Upper lobe of right lung (tissue), 1 donor: ENCODE results near the gene VAV3. TPM values are rescaled to one million over a fixed set of nuclear protein-coding genes. Genes with fewer than 3 reads are reported as not detected.

Experiments used
- ATAC-seq: fragments of 200-7000 bp; cut with Tn5 transposase; one replicate; pipeline ENCODE4 v1.9.1; 2020; ENCODE audit warnings: mild to moderate bottlenecking, moderate library complexity
- DNase-seq: peaks from one replicate; pipeline ENCODE4 v3.0.0-alpha.2; 2020
- H3K27ac ChIP-seq: fragments of 200-600 bp; one replicate; pipeline ENCODE4 v1.8.0; 2022
- H3K27me3 ChIP-seq: fragments of 200-600 bp; one replicate; pipeline ENCODE4 v1.8.0; 2022; ENCODE audit warnings: mild to moderate bottlenecking
- H3K36me3 ChIP-seq: fragments of 200-600 bp; one replicate; pipeline ENCODE4 v1.8.0; 2022
- H3K4me1 ChIP-seq: fragments of 200-600 bp; one replicate; pipeline ENCODE4 v1.8.0; 2022
- H3K4me3 ChIP-seq: fragments of 200-600 bp; one replicate; pipeline ENCODE4 v1.8.0; 2022; ENCODE audit warnings: mild to moderate bottlenecking
- H3K9me3 ChIP-seq: fragments of 200-600 bp; one replicate; pipeline ENCODE4 v1.8.0; 2022
- intact Hi-C: fragments of 100-400 bp; cut with DNase I; formaldehyde crosslinking; loops from one replicate; pipeline ENCODE4 v1.11.0; 2022
- total RNA-seq: library from RNA; stranded (reverse); fragmentation: NEBNext Ultra II Directional; extraction: Animal tissue kit (Norgen Biotek cat#: 25700); gene quantifications from one replicate; pipeline ENCODE4 v1.2.1, GENCODE V29; 2021
- TF ChIP-seq, protein P1 (sequence below): fragments of 200-600 bp; IDR thresholded peaks from one replicate; pipeline ENCODE4 v1.8.0; 2022; ENCODE audit warnings: antibody characterized with exemption
- donor health status: DM: no; HTN: yes; CAD: no; lungs with severe emphysema.

VAV3 gene
- total RNA-seq, 1 donor from 2014 or later, result 8.5 TPM

DNA sequence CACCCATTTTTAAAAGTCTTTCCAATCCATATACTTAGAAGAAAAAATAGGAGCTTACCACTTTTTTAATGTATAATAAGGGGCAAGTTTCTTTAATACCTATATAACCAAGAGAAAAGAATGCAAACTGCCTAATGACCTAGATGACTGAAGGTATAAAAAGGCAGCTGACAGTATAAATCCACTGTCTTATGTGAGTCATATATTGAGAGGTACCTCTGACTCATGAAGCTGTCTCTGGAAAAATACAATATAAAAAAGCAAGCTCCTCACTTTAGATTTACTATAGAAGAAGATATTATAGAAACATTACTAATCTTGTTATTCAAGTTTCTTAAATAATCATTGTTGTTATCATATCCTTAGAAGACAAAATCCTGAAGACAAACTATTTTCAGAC lies 144.2 kb downstream of the VAV3 start:
- Histone ChIP-seq H3K4me1 (no peaks in the 10 kb centered on the region), H3K27ac (no peak overlapping the region), H3K9me3 (no peaks in the 10 kb centered on the region), H3K36me3 (no peaks in the 10 kb centered on the region), H3K4me3 (no peak overlapping the region), H3K27me3 (no peaks in the 10 kb centered on the region)
- no peak for ATAC-seq
- no peak for DNase-seq
- intact Hi-C loops, result no loop called here
- TF ChIP-seq, protein P1, sequence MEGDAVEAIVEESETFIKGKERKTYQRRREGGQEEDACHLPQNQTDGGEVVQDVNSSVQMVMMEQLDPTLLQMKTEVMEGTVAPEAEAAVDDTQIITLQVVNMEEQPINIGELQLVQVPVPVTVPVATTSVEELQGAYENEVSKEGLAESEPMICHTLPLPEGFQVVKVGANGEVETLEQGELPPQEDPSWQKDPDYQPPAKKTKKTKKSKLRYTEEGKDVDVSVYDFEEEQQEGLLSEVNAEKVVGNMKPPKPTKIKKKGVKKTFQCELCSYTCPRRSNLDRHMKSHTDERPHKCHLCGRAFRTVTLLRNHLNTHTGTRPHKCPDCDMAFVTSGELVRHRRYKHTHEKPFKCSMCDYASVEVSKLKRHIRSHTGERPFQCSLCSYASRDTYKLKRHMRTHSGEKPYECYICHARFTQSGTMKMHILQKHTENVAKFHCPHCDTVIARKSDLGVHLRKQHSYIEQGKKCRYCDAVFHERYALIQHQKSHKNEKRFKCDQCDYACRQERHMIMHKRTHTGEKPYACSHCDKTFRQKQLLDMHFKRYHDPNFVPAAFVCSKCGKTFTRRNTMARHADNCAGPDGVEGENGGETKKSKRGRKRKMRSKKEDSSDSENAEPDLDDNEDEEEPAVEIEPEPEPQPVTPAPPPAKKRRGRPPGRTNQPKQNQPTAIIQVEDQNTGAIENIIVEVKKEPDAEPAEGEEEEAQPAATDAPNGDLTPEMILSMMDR, result no peak

- Histone ChIP-seq H3K4me1 (no peaks in the 10 kb centered on the region), H3K27ac (no peak overlapping the region), H3K36me3 (no peaks in the 10 kb centered on the region), H3K9me3 (no peaks in the 10 kb centered on the region), H3K27me3 (no peaks in the 10 kb centered on the region), H3K4me3 (no peak overlapping the region)
- no peak for ATAC-seq
- intact Hi-C loops, result no loop called here
- DNase-seq, result no peak
- TF ChIP-seq, protein P1, result no peak
Observed at GRCh38 chr1:107817935-107818334, 147.0 kb downstream of the VAV3 start.

DNA sequence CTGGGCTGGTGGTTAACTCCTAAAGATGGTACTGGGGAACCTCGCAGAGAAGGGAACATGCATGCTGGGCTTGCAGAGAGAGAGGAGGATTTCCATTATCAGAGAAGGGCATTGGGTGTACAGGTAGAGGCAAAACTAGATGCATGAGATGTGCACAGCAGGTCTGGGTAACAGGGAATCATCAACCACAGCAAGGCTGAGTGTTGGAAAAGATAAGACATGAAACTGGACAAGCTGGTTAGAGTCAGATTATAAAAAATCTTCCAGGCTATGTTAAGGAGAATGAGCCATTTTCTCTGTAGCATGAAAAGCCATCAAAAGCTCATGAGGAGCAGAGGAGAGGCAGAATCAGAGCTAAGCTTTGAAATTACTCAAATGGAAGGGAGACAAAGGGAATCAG lies 147.8 kb downstream of the VAV3 start:
- no peak overlapping the region for H3K4me3 ChIP-seq
- DNase-seq, result no peak
- no peak for ATAC-seq

GRCh38 chr1:107810291-107810951 lies 154.6 kb downstream of the VAV3 start:
- Histone ChIP-seq H3K4me1 (no peaks in the 10 kb centered on the region), H3K27ac (no peak overlapping the region), H3K9me3 (no peaks in the 10 kb centered on the region), H3K4me3 (no peak overlapping the region), H3K27me3 (no peaks in the 10 kb centered on the region), H3K36me3 (no peaks in the 10 kb centered on the region)
- intact Hi-C loops, result no loop called here
- ATAC-seq, result no peak
- no peak for DNase-seq
- TF ChIP-seq, protein P1, result no peak

More for the DNA sequence above, 147.8 kb downstream of the VAV3 start:
- no peaks in the 10 kb centered on the region for H3K9me3 ChIP-seq
- H3K27ac ChIP-seq, result no peak overlapping the region
- H3K4me1 ChIP-seq, result no peaks in the 10 kb centered on the region
- no peaks in the 10 kb centered on the region for H3K36me3 ChIP-seq
- intact Hi-C loops, result no loop called here
- H3K27me3 ChIP-seq, result no peaks in the 10 kb centered on the region
- TF ChIP-seq, protein P1, result no peak

GRCh38 chr1:107807855-107808254 lies 157.1 kb downstream of the VAV3 start:
- ATAC-seq, result no peak
- H3K27ac ChIP-seq, result no peak overlapping the region
- TF ChIP-seq, protein P1, result no peak
- H3K4me3 ChIP-seq, result no peak overlapping the region
- DNase-seq, result no peak
- H3K9me3 ChIP-seq, result no peaks in the 10 kb centered on the region
- H3K4me1 ChIP-seq, result no peaks in the 10 kb centered on the region
- H3K36me3 ChIP-seq, result no peaks in the 10 kb centered on the region
- intact Hi-C loops, result no loop called here
- no peaks in the 10 kb centered on the region for H3K27me3 ChIP-seq

DNA sequence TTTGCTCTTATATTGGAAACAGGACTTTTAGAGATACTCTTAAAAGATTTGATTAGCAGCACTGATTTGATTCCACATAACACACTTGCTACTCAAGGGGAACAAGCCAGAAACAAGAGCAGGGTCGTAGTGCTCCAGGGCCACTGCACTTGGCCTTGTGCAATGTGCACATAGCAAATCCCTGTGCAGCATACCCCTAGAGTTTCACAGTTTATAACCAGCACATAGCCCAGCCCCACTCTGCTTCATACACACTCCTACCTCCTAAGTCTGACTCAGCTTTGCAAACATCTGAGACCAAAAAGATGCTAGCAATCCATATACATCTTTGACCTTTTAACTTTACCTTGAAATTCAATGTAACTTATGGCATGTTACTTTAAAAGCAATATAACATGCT lies 157.6 kb downstream of the VAV3 start:
- no peak for ATAC-seq
- no peak overlapping the region for H3K4me3 ChIP-seq
- DNase-seq, result no peak
- no peaks in the 10 kb centered on the region for H3K4me1 ChIP-seq
- TF ChIP-seq, protein P1, result no peak
- intact Hi-C loops, result no loop called here
- no peak overlapping the region for H3K27ac ChIP-seq
- H3K27me3 ChIP-seq, result no peaks in the 10 kb centered on the region
- H3K36me3 ChIP-seq, result no peaks in the 10 kb centered on the region
- H3K9me3 ChIP-seq, result no peaks in the 10 kb centered on the region
